ENCODE data around the gene REG3G.
"Not testable (repeated sequence)": the region's sequence is repeated elsewhere in the genome, so short reads cannot be mapped to it uniquely, and the experiment has no call there.

The REG3G gene

GRCh38 chr2:79026061-79026460 lies 559 bp downstream of the REG3G start:
- DNase-seq: no peak

- DNase-seq: no peak
Measured at GRCh38 chr2:79039944-79040343, 14.4 kb downstream of the REG3G start.

- DNase-seq: no peak
Measured at GRCh38 chr2:79041032-79041448, 15.5 kb downstream of the REG3G start.

GRCh38 chr2:79053486-79053885 lies 28.0 kb downstream of the REG3G start:
- DNase-seq: not testable (repeated sequence)

GRCh38 chr2:79054769-79055168 lies 29.3 kb downstream of the REG3G start:
- DNase-seq: not testable (repeated sequence)

- DNase-seq: no peak
Measured at GRCh38 chr2:79065201-79065600, 39.7 kb downstream of the REG3G start.

- DNase-seq: no peak
Measured at GRCh38 chr2:79071078-79071477, 45.6 kb downstream of the REG3G start.
